ENCODE data around the gene SENP7. TPM values are rescaled to one million over a fixed set of nuclear protein-coding genes. Genes with fewer than 3 reads are reported as not detected.

Gene SENP7
- polyA plus RNA-seq, 1 donor from 2014 or later, result 273 TPM

DNA sequence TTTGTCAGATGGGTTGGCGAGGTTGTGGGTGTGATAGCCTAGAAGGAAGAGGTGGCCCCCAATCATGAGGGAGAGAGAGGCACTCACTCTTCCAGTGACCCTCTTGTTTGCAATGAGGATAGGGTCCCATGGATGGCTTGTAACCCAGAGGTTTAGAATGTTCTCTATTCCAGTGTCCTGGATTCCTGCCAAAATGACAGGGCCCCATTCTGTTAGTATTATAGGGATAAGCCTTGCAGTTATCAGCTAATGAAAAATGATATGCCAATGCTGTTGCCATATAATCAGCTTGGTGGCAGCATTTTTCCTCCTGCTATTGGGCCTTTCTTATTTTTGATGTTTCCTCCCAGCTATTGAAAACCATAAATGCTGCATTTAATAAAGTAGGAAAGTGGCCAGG, 23.3 kb upstream of the SENP7 start:
- Histone ChIP-seq H3K9ac (ENCODE audit: low read length) (no peak overlapping the region), H3K27ac (ENCODE audit: low read length) (no peak overlapping the region), H2AFZ (ENCODE audit: low read depth, low read length) (no peak overlapping the region), H3K36me3 (ENCODE audit: insufficient read depth, low read length) (no peaks in the 10 kb centered on the region), H3K27me3 (ENCODE audit: insufficient read depth, low read depth, low read length) (no peaks in the 10 kb centered on the region), H3K4me2 (ENCODE audit: low read length) (no peak overlapping the region), H3K9me3 (ENCODE audit: low read length) (no peaks in the 10 kb centered on the region), H3F3A (ENCODE audit: insufficient read depth, low read length, poor library complexity, severe bottlenecking) (no peaks in the 10 kb centered on the region), H3K79me2 (replicated peaks; ENCODE audit: insufficient read depth, low read length) (no peaks in the 10 kb centered on the region), H4K20me1 (ENCODE audit: insufficient read depth) (no peaks in the 10 kb centered on the region), H3K4me3 (ENCODE audit: low read length) (no peak overlapping the region), H3K9me2 (ENCODE audit: insufficient read depth, low read length) (no peaks in the 10 kb centered on the region)
- no peak for TF ChIP-seq TAF1 (IDR thresholded peaks at IDR 0.05; ENCODE audit: low read depth)
- TF ChIP-seq, protein P1, sequence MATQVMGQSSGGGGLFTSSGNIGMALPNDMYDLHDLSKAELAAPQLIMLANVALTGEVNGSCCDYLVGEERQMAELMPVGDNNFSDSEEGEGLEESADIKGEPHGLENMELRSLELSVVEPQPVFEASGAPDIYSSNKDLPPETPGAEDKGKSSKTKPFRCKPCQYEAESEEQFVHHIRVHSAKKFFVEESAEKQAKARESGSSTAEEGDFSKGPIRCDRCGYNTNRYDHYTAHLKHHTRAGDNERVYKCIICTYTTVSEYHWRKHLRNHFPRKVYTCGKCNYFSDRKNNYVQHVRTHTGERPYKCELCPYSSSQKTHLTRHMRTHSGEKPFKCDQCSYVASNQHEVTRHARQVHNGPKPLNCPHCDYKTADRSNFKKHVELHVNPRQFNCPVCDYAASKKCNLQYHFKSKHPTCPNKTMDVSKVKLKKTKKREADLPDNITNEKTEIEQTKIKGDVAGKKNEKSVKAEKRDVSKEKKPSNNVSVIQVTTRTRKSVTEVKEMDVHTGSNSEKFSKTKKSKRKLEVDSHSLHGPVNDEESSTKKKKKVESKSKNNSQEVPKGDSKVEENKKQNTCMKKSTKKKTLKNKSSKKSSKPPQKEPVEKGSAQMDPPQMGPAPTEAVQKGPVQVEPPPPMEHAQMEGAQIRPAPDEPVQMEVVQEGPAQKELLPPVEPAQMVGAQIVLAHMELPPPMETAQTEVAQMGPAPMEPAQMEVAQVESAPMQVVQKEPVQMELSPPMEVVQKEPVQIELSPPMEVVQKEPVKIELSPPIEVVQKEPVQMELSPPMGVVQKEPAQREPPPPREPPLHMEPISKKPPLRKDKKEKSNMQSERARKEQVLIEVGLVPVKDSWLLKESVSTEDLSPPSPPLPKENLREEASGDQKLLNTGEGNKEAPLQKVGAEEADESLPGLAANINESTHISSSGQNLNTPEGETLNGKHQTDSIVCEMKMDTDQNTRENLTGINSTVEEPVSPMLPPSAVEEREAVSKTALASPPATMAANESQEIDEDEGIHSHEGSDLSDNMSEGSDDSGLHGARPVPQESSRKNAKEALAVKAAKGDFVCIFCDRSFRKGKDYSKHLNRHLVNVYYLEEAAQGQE (IDR thresholded peaks at IDR 0.05; ENCODE audit: borderline replicate concordance), result no peak

DNA sequence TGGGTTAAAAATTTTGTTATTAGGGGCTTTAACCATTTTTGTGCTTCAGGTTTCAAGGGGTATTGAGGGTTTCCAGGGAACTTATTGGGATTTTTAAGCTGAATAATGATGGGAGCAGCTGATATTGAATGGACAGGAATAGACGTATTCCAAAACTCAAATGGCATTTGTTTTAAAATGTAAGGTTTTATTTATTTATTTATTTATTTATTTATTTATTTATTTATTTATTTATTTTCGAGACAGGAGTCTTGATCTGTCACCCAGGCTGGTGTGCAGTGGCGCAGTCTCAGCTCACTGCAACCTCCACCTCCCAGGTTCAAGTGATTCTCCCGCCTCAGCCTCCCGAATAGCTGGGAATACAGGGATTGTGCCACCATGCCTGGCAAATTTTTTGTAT, 22.2 kb upstream of the SENP7 start:
- H3K27ac ChIP-seq (ENCODE audit: low read length), result no peak overlapping the region
- no peaks in the 10 kb centered on the region for H4K20me1 ChIP-seq (ENCODE audit: insufficient read depth)
- no peaks in the 10 kb centered on the region for H3F3A ChIP-seq (ENCODE audit: insufficient read depth, low read length, poor library complexity, severe bottlenecking)
- no peak overlapping the region for H3K4me2 ChIP-seq (ENCODE audit: low read length)
- no peak overlapping the region for H3K9ac ChIP-seq (ENCODE audit: low read length)
- no peaks in the 10 kb centered on the region for H3K27me3 ChIP-seq (ENCODE audit: insufficient read depth, low read depth, low read length)
- H3K4me3 ChIP-seq (ENCODE audit: low read length), result no peak overlapping the region
- H3K79me2 ChIP-seq (replicated peaks; ENCODE audit: insufficient read depth, low read length), result no peaks in the 10 kb centered on the region
- TF ChIP-seq, protein P2, sequence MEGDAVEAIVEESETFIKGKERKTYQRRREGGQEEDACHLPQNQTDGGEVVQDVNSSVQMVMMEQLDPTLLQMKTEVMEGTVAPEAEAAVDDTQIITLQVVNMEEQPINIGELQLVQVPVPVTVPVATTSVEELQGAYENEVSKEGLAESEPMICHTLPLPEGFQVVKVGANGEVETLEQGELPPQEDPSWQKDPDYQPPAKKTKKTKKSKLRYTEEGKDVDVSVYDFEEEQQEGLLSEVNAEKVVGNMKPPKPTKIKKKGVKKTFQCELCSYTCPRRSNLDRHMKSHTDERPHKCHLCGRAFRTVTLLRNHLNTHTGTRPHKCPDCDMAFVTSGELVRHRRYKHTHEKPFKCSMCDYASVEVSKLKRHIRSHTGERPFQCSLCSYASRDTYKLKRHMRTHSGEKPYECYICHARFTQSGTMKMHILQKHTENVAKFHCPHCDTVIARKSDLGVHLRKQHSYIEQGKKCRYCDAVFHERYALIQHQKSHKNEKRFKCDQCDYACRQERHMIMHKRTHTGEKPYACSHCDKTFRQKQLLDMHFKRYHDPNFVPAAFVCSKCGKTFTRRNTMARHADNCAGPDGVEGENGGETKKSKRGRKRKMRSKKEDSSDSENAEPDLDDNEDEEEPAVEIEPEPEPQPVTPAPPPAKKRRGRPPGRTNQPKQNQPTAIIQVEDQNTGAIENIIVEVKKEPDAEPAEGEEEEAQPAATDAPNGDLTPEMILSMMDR (IDR thresholded peaks at IDR 0.05; ENCODE audit: poor library complexity, severe bottlenecking), result no peak
- TF ChIP-seq EZH2 (IDR thresholded peaks at IDR 0.05; ENCODE audit: borderline replicate concordance, insufficient read depth, low read length, poor library complexity, severe bottlenecking) (no peak), RAD21 (conservative IDR thresholded peaks at IDR 0.05) (no peak), SMC3 (conservative IDR thresholded peaks at IDR 0.05; ENCODE audit: poor library complexity) (no peak), MXI1 (conservative IDR thresholded peaks at IDR 0.05; ENCODE audit: poor library complexity, severe bottlenecking) (no peak), TAF1 (IDR thresholded peaks at IDR 0.05; ENCODE audit: low read depth) (no peak), EP300 (conservative IDR thresholded peaks at IDR 0.05; ENCODE audit: poor library complexity, severe bottlenecking) (no peak), POLR2AphosphoS5 (IDR thresholded peaks at IDR 0.05) (no peak)
- TF ChIP-seq, protein P1 (IDR thresholded peaks at IDR 0.05; ENCODE audit: borderline replicate concordance), result no peak
- no peaks in the 10 kb centered on the region for H3K9me3 ChIP-seq (ENCODE audit: low read length)
- H2AFZ ChIP-seq (ENCODE audit: low read depth, low read length), result no peak overlapping the region
- H3K9me2 ChIP-seq (ENCODE audit: insufficient read depth, low read length), result no peaks in the 10 kb centered on the region
- H3K36me3 ChIP-seq (ENCODE audit: insufficient read depth, low read length), result no peaks in the 10 kb centered on the region

All from neural cell (in vitro differentiated cells).